ENCODE data around the gene NTPCR. TPM values are rescaled to one million over a fixed set of nuclear protein-coding genes. Genes with fewer than 3 reads are reported as not detected.

NTPCR gene
- total RNA-seq, 1 donor from 2014 or later, result 19.2 TPM

GRCh38 chr1:233020426-233020825 is 70.0 kb downstream of the NTPCR start:
- Histone ChIP-seq H3K36me3 (no peaks in the 10 kb centered on the region), H3K9me3 (no peaks in the 10 kb centered on the region), H3K27me3 (no peaks in the 10 kb centered on the region), H3K4me3 (no peak overlapping the region), H3K27ac (no peak overlapping the region), H3K4me1 (peaks cover 8% of the 10 kb centered on the region)
- intact Hi-C loops (cut with DNase I), result no loop called here
- no peak for DNase-seq (ENCODE audit: extremely low spot score in 2 of 2)
- TF ChIP-seq CTCF (IDR thresholded peaks at IDR 0.05), result no peak

- Histone ChIP-seq H3K36me3 (no peaks in the 10 kb centered on the region), H3K4me3 (no peak overlapping the region), H3K9me3 (no peaks in the 10 kb centered on the region), H3K27me3 (no peaks in the 10 kb centered on the region), H3K4me1 (peaks cover 8% of the 10 kb centered on the region), H3K27ac (no peak overlapping the region)
- intact Hi-C loops (cut with DNase I), result no loop called here
- TF ChIP-seq CTCF (IDR thresholded peaks at IDR 0.05), result no peak
- no peak for TF ChIP-seq POLR2AphosphoS5 (IDR thresholded peaks at IDR 0.05; ENCODE audit: insufficient read depth in 1 of 2, low read depth in 1 of 2)
- TF ChIP-seq POLR2A (IDR thresholded peaks at IDR 0.05), result no peak
- no peak for DNase-seq (ENCODE audit: extremely low spot score in 2 of 2)
Measured at GRCh38 chr1:233022246-233022645, 71.8 kb downstream of the NTPCR start.

- no peaks in the 10 kb centered on the region for H3K36me3 ChIP-seq
- intact Hi-C loops (cut with DNase I), result no loop called here
- peaks cover 8% of the 10 kb centered on the region for H3K4me1 ChIP-seq
- H3K4me3 ChIP-seq, result no peak overlapping the region
- no peak overlapping the region for H3K27ac ChIP-seq
- TF ChIP-seq POLR2AphosphoS5 (IDR thresholded peaks at IDR 0.05; ENCODE audit: insufficient read depth in 1 of 2, low read depth in 1 of 2) (no peak), POLR2A (IDR thresholded peaks at IDR 0.05) (no peak), CTCF (IDR thresholded peaks at IDR 0.05) (no peak)
- no peaks in the 10 kb centered on the region for H3K9me3 ChIP-seq
- no peaks in the 10 kb centered on the region for H3K27me3 ChIP-seq
- no peak for DNase-seq (ENCODE audit: extremely low spot score in 2 of 2)
Measured at GRCh38 chr1:233024199-233024598, 73.8 kb downstream of the NTPCR start.

- Histone ChIP-seq H3K36me3 (no peaks in the 10 kb centered on the region), H3K4me1 (peaks cover 8% of the 10 kb centered on the region), H3K9me3 (no peaks in the 10 kb centered on the region), H3K4me3 (no peak overlapping the region), H3K27me3 (no peaks in the 10 kb centered on the region), H3K27ac (no peak overlapping the region)
- DNase-seq (ENCODE audit: extremely low spot score in 2 of 2), result no peak
- no peak for TF ChIP-seq POLR2AphosphoS5 (IDR thresholded peaks at IDR 0.05; ENCODE audit: insufficient read depth in 1 of 2, low read depth in 1 of 2)
- TF ChIP-seq CTCF (IDR thresholded peaks at IDR 0.05), result no peak
- TF ChIP-seq POLR2A (IDR thresholded peaks at IDR 0.05), result no peak
- intact Hi-C loops (cut with DNase I), result no loop called here
Measured at GRCh38 chr1:233025157-233025556, 74.7 kb downstream of the NTPCR start.

- H3K27ac ChIP-seq, result no peak overlapping the region
- intact Hi-C loops (cut with DNase I), result no loop called here
- peaks cover 8% of the 10 kb centered on the region for H3K4me1 ChIP-seq
- TF ChIP-seq POLR2A (IDR thresholded peaks at IDR 0.05) (no peak), POLR2AphosphoS5 (IDR thresholded peaks at IDR 0.05; ENCODE audit: insufficient read depth in 1 of 2, low read depth in 1 of 2) (peak in 1 of 2 donors; percentile 77)
- no peaks in the 10 kb centered on the region for H3K27me3 ChIP-seq
- no peaks in the 10 kb centered on the region for H3K36me3 ChIP-seq
- DNase-seq (ENCODE audit: extremely low spot score in 2 of 2), result no peak
- H3K9me3 ChIP-seq, result no peaks in the 10 kb centered on the region
- H3K4me3 ChIP-seq, result no peak overlapping the region
Measured at GRCh38 chr1:233025567-233025966, 75.2 kb downstream of the NTPCR start.

GRCh38 chr1:233027046-233027445 is 76.6 kb downstream of the NTPCR start:
- TF ChIP-seq CTCF (IDR thresholded peaks at IDR 0.05), result no peak
- no peak for TF ChIP-seq POLR2AphosphoS5 (IDR thresholded peaks at IDR 0.05; ENCODE audit: insufficient read depth in 1 of 2, low read depth in 1 of 2)
- TF ChIP-seq POLR2A (IDR thresholded peaks at IDR 0.05), result no peak
- Histone ChIP-seq H3K27ac (no peak overlapping the region), H3K9me3 (no peaks in the 10 kb centered on the region), H3K27me3 (no peaks in the 10 kb centered on the region), H3K4me1 (peaks cover 8% of the 10 kb centered on the region), H3K36me3 (no peaks in the 10 kb centered on the region), H3K4me3 (no peak overlapping the region)
- DNase-seq (ENCODE audit: extremely low spot score in 2 of 2), result no peak
- intact Hi-C loops (cut with DNase I), result no loop called here

Measured in vagina (tissue), 2 donors.